ENCODE data around the gene IGF1R. TPM values are rescaled to one million over a fixed set of nuclear protein-coding genes. Genes with fewer than 3 reads are reported as not detected.

Gene IGF1R
- total RNA-seq, 1 donor from 2014 or later = 53.7 TPM

DNA sequence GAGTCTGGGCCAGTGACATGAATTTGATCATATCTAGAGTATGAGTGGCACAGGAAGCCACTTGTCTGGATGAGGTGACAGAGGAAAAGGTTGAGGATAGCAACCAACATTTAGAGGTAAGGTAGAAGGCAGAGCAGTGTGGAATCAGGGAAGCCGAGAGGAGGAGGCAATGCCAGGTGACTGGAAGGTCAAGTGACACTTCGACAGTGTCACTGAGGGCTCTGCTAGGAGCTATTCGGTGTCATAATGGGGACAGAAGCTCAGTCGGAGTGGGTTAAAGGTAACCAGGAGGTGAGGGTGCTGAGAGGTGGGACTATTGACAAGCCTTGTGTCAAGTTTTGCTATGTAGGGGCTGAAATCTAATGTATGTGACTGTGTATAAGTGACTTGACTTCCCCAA lies 56.7 kb downstream of the IGF1R start:
- no peak for DNase-seq (ENCODE audit: low spot score)

DNA sequence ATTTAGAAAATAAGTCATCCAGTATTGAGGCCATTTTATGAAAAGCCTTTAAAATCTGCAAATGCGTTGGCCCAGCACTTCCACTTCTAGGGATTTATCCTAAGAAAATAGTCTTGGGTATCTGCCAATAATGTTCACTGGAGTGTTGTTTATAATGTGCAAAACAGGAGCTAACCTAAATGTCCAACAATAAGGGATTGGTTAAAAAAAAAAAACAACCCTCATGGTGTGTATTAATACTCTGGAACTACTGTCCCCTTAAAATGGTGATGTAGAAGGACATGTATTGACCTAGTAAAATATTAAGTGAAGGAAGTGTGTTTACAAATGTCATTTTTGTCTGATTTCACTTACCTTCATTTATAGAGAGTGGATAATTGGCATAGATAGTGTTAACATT lies 58.0 kb downstream of the IGF1R start:
- no peak for DNase-seq (ENCODE audit: low spot score)

GRCh38 chr15:98706986-98707385 lies 58.6 kb downstream of the IGF1R start:
- no peak for DNase-seq (ENCODE audit: low spot score)

DNA sequence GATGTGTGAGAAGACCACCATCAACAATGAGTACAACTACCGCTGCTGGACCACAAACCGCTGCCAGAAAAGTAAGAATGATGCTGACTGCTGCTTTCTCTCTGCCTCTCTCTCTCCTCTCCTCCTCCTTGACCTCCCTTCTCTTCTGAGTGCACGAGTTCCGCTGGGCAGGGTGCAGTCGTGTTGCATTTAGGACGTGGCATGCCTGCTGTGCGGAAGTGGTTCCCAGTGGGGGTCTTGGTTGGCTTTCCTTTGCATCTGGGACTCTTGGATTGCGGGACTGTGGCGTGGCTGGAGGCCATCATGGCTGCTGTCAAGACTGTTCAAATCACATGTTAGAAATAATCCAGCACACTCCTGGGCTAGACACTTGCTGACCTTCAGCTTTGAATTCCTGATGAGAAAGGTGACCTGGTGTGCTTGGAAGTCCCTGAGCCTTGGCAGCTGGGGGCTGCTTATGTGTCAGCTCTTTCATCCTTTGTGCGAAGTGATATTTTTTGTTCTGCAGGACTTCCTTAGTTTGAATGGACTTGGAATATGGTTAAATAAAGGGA lies 59.8 kb downstream of the IGF1R start:
- DNase-seq (ENCODE audit: low spot score) = no peak

GRCh38 chr15:98711810-98712209 lies 63.5 kb downstream of the IGF1R start:
- no peak for DNase-seq (ENCODE audit: low spot score)

GRCh38 chr15:98712845-98713584 lies 64.7 kb downstream of the IGF1R start:
- DNase-seq (ENCODE audit: low spot score) = no peak

- peak; percentile 42 for DNase-seq (ENCODE audit: low spot score)
Measured at GRCh38 chr15:98713585-98714001, 65.3 kb downstream of the IGF1R start.

- no peak for DNase-seq (ENCODE audit: low spot score)
Measured at GRCh38 chr15:98714922-98715321, 66.6 kb downstream of the IGF1R start.

DNA sequence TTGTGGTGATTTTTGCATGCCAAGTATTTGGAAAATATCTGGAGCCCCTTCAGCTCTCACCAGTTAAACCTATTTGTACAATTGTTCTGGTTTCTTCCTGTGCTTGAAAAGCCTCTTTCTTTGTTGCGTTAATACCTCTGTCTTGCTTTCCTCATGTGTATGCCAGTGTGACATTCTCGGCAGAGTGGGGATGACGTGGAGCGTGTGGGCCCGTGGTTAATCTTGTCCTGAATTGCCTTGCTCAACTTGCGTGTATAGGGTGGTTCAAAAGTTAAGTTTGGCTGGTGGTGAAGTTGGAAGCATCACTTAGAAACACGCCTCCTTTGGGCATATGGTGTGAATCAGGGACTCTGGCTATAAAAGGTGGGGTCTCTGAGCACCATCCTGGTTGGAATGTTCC lies 67.1 kb downstream of the IGF1R start:
- DNase-seq (ENCODE audit: low spot score) = no peak

DNA sequence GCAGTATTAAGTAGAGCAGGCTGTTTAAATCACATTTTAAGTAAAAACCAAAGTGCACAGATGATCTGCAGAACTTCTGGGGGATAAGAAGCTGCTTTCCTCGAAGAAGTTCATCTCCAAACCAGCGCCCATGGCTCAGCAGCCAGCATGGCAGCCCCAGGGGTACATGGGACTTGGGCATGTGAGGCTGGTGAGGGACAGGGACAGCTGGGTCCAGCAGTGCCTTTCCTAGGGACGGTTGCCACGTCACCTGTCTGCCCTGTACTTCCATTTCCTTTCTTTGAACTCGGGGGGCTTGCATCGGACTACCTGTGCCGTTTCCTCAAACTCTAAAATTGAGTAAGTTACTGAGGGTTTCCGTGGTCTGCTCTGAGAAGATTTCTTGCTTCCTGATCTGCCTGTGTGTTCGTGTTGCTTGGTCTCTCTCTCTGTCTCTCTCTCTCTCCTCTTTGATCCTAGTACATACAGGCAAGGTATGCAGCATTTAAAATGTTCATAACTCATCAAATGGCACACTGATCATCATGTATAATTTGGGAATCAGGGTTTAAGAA lies 67.6 kb downstream of the IGF1R start:
- DNase-seq (ENCODE audit: low spot score) = no peak

DNA sequence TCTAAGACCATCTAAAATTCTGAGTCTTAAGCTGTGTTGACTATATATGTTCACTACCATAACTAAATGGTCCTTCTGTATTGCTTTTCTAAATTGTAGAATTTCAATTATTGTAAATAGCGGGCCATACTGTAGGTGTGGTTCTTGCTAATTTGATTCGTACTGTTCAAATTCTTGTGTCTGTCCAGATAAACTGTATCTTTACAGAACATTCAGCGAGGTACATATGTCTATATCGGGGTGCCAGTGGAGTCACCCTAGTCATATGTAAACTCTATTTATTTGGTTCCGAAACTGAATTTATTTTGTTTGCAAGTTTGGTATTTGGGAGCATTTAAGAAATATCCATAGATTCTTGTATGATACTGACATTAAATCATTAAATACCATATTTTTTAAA lies 69.0 kb downstream of the IGF1R start:
- no peak for DNase-seq (ENCODE audit: low spot score)

GRCh38 chr15:98717942-98718341 lies 69.6 kb downstream of the IGF1R start:
- no peak for DNase-seq (ENCODE audit: low spot score)

DNA sequence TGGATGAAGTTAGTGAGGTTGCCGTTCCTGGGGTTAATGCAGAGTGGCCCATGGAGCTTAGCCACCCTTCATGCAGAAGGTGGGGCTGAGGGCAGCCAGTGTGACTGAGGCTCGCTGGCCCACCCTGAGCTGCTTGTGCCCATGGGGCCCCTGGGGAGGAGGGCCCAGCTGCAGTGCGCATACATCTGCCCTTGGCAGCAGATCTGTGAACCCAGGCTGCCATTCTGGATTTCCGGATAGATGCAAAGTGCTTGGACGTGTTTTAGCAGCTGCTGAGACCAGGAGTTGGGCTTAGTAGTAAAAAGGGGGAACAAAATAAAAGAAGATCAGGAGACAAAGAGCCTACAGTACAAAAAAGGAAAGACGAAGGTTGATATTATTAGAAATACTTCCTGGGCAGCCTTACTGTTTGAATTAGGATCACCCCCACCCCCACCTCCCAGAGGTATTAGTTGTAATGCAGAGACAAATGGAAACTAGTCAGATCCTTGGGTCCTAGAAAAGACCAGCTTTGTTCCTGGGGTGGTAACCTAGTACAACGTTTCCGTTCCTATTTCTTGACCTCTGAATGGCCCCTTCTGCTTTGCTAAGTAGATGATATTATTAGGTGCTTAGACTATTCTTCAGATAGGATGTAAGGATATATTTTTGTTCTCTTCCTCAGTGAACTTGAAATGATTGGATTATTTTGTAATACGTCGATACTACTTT lies 70.2 kb downstream of the IGF1R start:
- no peak for DNase-seq (ENCODE audit: low spot score)

GRCh38 chr15:98719137-98719740 lies 70.9 kb downstream of the IGF1R start:
- peak; percentile 70 for DNase-seq (ENCODE audit: low spot score)

DNA sequence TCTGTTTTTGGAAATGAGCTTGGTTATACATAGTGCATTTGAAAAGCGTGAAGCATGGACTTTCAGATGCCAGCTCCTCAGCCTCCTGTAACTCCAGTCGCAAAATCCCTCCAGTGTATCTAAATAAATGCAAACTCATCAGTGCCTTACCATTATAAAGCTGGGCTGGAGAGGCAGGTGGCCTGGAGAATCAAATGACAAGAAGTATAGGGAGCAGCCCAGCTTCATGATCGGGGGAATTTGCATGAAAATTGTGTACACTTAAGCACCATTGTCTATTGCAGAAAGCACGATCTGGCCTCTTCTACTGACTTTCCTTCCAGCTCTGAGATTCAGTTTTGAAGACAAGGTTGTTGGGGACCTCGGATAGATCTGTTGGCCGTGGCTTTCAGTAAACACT lies 71.7 kb downstream of the IGF1R start:
- no peak for DNase-seq (ENCODE audit: low spot score)

DNA sequence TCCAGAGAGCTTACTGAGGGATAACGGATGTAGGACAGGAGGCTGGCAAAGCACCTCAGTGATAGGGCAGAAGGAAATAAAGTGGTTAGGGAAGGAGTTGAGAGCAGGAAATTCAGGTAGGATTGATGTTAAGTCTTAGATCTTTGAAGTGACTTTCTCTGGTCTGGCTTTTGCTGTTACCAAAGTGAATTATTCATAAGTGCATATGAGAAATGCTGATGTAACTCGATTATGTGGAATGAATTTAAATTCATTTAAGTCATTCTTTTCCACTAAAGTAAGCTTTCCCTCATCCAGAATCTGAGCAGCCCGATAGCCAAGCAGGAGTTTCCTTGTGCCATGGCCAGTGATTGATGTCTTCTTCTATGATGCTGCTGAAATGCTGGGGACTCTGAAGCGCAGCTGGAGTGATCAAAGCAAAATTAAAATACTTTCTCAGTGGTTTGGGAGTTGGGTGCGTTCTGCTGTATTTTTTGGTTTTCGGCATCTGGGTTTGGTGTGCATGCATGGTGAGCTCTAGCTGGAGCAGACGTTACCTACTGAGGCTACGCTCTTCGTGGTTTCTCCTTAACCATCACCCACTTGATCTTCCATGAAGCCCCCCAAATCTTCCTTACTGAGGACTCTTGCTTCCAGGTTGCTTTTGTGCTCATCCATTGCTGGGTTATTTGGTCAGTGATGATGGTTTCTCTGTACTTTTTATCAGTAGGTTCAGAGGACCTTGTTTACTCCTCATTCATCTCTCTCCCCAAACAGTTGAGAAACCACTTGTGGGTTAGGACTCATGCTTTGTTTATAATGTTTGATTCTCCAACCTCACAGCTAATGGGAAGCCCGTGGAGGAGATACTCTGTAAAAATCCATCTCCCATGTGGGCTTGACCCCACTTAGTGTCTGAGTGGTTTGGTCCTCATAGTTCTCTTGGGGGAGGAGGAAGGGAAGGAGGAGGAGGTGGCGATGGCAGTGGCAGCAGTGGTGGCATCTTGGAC lies 72.5 kb downstream of the IGF1R start:
- DNase-seq (ENCODE audit: low spot score) = no peak

DNA sequence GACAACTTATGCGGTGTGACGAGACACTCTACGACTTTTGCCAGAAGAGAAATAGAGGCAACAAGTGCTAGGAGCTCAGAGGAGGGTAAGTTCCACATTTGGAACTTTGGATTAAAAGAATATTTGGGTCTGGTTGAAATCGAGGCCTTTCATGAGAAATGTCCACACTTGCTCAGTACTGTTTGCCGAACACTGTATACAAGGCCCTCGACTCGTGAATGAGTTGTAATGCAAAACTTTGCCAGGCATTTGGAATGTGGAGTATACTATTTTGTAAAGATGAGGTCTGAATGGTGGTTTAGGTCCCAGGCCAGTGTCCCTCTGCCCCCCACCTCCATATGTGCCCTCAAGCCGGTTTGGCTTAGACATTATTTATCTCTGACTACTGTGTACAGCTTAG lies 73.9 kb downstream of the IGF1R start:
- DNase-seq (ENCODE audit: low spot score) = no peak

DNA sequence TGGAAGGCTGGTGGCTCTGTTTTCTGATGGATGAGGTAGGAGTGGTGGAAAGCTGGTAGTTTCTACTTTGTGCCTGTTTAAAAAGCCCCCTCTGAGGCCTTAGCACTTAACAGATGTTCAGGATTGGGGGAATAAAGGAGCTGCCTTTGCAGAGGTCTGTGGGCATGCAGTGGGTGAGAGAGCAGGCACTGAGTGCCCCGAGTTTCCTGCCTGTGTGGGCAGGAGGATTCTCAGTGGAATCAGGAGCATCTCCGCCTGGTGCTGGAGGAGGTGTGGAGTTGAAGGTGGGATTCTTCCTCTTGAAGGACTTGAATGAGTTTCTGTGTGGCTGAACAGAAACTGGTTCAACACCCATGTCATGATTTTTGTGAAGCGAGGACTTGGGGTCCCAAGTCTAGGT lies 74.3 kb downstream of the IGF1R start:
- no peak for DNase-seq (ENCODE audit: low spot score)

DNA sequence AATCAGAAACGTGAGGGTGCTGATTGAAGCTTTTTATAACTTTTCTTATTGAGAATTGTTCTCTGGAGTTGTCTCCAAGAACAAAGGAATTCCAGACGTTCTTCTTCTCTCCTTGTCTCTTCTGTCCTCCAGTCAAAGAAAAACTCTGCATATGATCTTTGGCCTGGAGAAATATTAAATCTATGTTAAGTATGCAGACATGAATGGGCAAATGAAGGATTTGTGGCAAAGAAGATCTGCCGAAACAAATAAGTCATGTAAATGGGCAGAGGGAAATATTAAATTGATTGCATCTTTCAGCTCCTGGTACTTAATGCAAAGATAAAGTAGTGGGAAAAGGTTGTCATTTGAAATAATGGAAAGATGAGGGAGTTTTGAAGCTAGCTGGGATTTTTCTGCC lies 74.9 kb downstream of the IGF1R start:
- DNase-seq (ENCODE audit: low spot score) = no peak

- DNase-seq (ENCODE audit: low spot score) = no peak
Measured at GRCh38 chr15:98724048-98724447, 75.7 kb downstream of the IGF1R start.

- DNase-seq (ENCODE audit: low spot score) = no peak
Measured at GRCh38 chr15:98724494-98724893, 76.2 kb downstream of the IGF1R start.
